GM12878 (cell line): ENCODE measurements around the gene ELAVL1. TPM values are rescaled to one million over a fixed set of nuclear protein-coding genes. Genes with fewer than 3 reads are reported as not detected.

Source experiments
- CHD4 ChIP-seq: fragments of 200-600 bp; sonication (generic); IDR thresholded peaks from 2 replicates; pipeline ENCODE4 v1.6.1; 2016; ENCODE audit warnings: mild to moderate bottlenecking
- HDAC2 ChIP-seq: fragments of 200-600 bp; sonication (generic); IDR thresholded peaks from 2 replicates; pipeline ENCODE4 v1.6.1; 2017
- polyA plus RNA-seq, 11 experiments: library from polyadenylated mRNA; depleted of rRNA in 4 of 11; unstranded in 6 of 11; stranded (reverse) in 5 of 11; fragments of >200 nt; fragmentation: Nextera tagmentation in 4 of 11; fragmentation: Illumina TruSeq in 1 of 11; extraction: Ambion mirVana in 4 of 11; extraction: Trizol in 1 of 11; gene quantifications; 1 replicate in 1 of 11; 2 replicates in 10 of 11; pipeline versions ENCODE4 v1.2.1 to v1.2.3, GENCODE V29; 2011 to 2016; ENCODE audit warnings: inconsistent platforms in 2 of 11, missing spikeins in 2 of 11, low read depth in 1 of 11
- total RNA-seq, 4 experiments: library from RNA; depleted of rRNA in 3 of 4; stranded (reverse); fragments of >200 nt in 3 of 4; fragmentation: Illumina TruSeq in 1 of 4; extraction: Trizol in 1 of 4; gene quantifications; 2 replicates each; pipeline versions ENCODE4 v1.2.1 to v1.2.3, GENCODE V29; 2013 to 2021
- TF ChIP-seq, protein P1 (sequence below): fragments of 450-650 bp; formaldehyde crosslinking; IDR thresholded peaks from 2 replicates; pipeline ENCODE4 v1.4.0; 2022; ENCODE audit warnings: mild to moderate bottlenecking, moderate library complexity
- TF ChIP-seq, protein P2 (sequence below): fragments of 450-650 bp; IDR thresholded peaks from 2 replicates; pipeline ENCODE4 v1.6.1; 2017; ENCODE audit warnings: antibody characterized with exemption, mild to moderate bottlenecking, moderate library complexity
- TF ChIP-seq, protein P3 (sequence below): fragments of 450-650 bp; IDR thresholded peaks from 2 replicates; pipeline ENCODE4 v1.6.1; 2016; ENCODE audit warnings: mild to moderate bottlenecking

Gene ELAVL1
- total and polyA plus RNA-seq, 10 of the 15 experiments (the other 5 are each of a cell fraction or from before 2014, with no cell fraction given) = 7.4 to 155 (median 70.3) TPM

DNA sequence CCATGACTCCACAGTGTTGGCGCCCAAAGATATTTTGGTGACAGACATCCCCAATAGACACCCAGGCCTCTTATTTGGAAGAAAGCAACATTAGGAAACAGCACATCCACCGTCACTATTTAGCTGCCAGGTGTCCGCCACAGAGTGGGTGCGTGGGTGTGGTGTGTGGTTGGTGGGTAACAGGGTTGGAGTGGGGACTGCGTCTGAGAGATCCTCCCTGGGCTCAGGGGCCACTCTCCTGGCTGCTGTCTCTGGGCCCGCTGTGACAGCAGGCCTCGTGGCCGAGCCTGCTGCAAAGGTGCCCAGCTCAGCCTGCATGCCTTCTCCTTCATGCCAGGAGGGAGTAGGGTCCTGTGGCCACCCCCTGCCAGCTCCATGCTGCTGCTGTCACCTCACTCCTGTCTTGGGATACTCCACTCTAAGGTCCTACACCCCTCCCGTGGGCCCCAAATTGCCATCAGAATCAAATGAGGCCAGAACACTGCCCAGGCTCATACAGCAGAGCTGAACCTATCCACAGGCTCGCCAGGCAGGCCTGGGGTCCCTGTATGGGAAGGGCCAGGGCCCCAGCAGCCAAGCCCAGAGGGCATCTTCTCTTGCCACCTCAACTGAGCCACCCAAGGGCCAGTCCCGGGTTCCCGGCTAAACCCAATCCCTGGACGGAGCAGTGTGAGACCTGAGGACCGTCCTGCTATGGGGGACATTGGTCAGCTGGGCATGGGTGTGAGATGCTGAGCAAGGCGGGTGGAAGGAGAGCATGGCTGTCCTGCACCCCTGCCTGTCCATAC lies 37.2 kb downstream of the ELAVL1 start (continued):
- TF ChIP-seq, protein P1, sequence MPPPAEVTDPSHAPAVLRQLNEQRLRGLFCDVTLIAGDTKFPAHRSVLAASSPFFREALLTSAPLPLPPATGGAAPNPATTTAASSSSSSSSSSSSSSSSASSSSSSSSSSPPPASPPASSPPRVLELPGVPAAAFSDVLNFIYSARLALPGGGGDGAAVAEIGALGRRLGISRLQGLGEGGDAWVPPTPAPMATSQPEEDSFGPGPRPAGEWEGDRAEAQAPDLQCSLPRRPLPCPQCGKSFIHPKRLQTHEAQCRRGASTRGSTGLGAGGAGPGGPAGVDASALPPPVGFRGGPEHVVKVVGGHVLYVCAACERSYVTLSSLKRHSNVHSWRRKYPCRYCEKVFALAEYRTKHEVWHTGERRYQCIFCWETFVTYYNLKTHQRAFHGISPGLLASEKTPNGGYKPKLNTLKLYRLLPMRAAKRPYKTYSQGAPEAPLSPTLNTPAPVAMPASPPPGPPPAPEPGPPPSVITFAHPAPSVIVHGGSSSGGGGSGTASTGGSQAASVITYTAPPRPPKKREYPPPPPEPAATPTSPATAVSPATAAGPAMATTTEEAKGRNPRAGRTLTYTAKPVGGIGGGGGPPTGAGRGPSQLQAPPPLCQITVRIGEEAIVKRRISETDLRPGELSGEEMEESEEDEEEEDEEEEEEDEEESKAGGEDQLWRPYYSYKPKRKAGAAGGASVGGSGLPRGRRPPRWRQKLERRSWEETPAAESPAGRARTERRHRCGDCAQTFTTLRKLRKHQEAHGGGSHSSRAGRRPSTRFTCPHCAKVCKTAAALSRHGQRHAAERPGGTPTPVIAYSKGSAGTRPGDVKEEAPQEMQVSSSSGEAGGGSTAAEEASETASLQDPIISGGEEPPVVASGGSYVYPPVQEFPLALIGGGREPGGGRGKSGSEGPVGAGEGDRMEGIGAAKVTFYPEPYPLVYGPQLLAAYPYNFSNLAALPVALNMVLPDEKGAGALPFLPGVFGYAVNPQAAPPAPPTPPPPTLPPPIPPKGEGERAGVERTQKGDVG (CRISPR knock-in tag) = no peak
- TF ChIP-seq, protein P2, sequence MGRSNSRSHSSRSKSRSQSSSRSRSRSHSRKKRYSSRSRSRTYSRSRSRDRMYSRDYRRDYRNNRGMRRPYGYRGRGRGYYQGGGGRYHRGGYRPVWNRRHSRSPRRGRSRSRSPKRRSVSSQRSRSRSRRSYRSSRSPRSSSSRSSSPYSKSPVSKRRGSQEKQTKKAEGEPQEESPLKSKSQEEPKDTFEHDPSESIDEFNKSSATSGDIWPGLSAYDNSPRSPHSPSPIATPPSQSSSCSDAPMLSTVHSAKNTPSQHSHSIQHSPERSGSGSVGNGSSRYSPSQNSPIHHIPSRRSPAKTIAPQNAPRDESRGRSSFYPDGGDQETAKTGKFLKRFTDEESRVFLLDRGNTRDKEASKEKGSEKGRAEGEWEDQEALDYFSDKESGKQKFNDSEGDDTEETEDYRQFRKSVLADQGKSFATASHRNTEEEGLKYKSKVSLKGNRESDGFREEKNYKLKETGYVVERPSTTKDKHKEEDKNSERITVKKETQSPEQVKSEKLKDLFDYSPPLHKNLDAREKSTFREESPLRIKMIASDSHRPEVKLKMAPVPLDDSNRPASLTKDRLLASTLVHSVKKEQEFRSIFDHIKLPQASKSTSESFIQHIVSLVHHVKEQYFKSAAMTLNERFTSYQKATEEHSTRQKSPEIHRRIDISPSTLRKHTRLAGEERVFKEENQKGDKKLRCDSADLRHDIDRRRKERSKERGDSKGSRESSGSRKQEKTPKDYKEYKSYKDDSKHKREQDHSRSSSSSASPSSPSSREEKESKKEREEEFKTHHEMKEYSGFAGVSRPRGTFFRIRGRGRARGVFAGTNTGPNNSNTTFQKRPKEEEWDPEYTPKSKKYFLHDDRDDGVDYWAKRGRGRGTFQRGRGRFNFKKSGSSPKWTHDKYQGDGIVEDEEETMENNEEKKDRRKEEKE = no peak
- TF ChIP-seq, protein P3, sequence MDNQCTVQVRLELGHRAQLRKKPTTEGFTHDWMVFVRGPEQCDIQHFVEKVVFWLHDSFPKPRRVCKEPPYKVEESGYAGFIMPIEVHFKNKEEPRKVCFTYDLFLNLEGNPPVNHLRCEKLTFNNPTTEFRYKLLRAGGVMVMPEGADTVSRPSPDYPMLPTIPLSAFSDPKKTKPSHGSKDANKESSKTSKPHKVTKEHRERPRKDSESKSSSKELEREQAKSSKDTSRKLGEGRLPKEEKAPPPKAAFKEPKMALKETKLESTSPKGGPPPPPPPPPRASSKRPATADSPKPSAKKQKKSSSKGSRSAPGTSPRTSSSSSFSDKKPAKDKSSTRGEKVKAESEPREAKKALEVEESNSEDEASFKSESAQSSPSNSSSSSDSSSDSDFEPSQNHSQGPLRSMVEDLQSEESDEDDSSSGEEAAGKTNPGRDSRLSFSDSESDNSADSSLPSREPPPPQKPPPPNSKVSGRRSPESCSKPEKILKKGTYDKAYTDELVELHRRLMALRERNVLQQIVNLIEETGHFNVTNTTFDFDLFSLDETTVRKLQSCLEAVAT = no peak
- TF ChIP-seq CHD4 (no peak), HDAC2 (no peak)
